HG03521 (cell line): ENCODE measurements around the gene COP1.

Experiments used
- ATAC-seq: cut with Tn5 transposase; IDR thresholded peaks from one replicate; pipeline ENCODE4 v1.9.1; 2021; ENCODE audit warnings: mild to moderate bottlenecking, moderate library complexity; ENCODE audit not compliant: unreplicated experiment

The COP1 gene

DNA sequence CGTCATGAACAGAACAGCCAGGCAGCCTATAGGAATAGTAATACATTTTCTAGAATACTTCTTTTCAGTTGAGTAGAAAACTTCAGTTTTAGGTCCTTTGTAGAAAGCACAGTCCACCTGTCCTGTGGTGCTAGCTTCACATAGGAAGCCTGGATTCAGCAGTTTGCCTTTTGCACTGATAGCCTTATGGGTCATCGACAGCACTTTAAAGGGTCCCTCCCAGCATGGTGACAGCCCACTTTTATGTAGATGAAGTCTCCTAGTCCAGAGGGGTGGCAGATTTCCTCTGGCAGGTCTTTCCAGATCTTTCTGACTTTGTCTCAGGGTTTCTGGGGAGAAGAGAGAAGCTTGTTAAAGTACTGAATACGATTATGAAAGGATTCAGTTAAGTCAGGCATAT is 302.3 kb downstream of the COP1 start:
- no peak for ATAC-seq

DNA sequence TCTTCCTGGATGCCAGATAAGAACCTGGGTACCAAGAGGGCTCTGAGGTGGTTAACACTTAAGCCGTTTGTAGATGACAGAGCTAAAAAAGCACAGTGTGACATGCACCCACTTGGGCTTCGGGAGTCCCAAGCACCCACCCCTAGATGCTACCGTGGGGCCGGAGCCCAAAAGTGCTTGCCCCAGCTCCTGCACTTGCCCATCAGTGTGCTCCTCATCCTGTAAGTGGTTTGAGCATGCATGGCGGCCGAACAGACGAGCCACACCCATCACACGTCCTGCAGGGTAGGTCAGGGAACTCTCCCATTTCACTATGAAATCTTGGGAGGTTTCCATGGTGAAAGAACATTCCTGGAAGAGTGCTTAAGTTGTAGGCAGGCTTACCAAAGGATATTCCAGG is 304.8 kb downstream of the COP1 start:
- ATAC-seq: no peak

DNA sequence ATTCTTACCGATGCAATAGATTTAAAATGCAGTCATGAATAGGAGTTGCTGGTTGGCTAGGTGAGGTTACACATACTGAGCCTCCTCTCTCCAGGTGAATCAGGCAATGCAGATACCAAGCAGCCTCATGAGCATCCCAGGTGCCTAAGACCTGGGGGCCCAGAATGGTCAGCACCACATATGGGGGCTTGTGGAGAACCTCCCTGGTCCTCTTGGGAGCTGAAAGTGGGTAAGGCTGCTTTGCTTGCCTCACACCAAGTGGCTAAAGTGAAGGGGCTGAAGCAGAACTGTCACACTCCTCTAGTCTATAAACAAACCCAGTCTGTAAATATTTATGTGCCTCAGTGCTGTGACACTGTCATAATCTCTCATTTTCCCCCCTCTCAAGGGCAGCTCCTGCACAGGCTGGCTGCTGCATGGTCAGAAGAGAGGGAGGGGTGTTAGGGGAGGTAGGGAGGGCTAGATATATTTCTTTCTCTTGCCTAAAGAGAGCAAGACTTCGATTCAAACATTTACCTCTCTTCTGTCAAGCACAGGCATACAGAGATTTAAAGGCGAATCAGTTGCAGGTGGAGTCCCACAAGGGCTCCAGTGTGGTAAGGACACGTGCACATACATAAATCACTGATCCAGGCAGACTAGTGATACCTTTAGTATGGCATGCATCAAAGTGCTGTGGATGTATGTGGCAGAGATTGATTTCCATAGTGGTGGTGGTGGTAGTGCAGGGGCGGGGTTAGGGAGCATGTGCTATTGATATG is 305.8 kb downstream of the COP1 start:
- no peak for ATAC-seq

DNA sequence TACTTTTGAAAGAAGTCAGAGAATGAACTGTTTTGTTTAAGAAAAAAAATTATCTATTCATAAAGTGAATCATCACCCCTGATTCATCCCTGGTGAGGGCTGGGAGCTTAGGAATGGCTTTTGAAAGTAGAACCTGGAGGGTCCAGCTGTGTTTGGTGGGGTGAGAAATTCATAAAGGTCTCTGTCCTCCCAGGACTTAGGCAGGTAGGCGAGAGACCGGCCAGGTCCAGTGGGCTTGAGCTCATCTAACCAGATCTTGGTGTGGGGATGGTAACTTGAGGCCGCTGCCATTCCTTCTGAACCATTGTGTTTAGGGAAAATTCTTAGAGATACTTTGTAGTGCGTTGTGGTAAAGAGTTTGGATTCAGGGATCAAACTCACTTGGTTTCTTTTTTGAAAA is 306.9 kb downstream of the COP1 start:
- no peak for ATAC-seq

DNA sequence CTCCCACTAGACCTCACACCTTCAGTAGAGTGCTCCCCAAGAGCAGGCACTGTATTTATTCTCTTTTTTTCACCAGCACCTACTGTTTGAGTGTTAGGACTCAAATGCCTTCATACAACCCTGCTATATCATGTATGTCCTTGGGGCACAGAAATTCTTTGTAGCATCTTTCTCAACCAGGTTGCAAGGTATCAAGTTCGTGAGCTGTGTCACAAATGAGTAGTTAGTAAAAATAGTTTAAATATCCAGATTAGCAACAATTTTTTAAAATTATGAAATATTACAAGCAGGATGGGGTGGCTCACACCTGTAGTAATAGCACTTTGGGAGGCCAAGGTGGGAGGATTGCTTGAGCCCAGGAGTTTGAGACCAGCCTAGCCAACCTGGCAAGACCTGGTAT is 311.1 kb downstream of the COP1 start:
- no peak for ATAC-seq
